Measurements from ENCODE around the gene STEAP4. TPM values are rescaled to one million over a fixed set of nuclear protein-coding genes. Genes with fewer than 3 reads are reported as not detected.

The STEAP4 gene
- polyA plus RNA-seq, 12 donors = 2.2 to 9.2 (median 4.8) TPM; not detected in 1

- no peak for DNase-seq
Observed at GRCh38 chr7:88223265-88223664, 83.4 kb downstream of the STEAP4 start.

Other genes with a start within 250 kb of the STEAP4 start
- gene SRI, start 86.9 kb downstream of the STEAP4 start, polyA plus RNA-seq (ENCODE audit: insufficient read length in 12 of 12) = 100 to 1,000 TPM in 3 of 12 donors, 10 to 100 TPM in 8, not detected in 1; 72.7 to 107 (median 87.7) TPM